GM19452 (cell line): ENCODE data around the gene CALD1.

Source experiments
- ATAC-seq: cut with Tn5 transposase; IDR thresholded peaks from one replicate; pipeline ENCODE4 v1.9.1; 2021; ENCODE audit not compliant: unreplicated experiment

Gene CALD1

GRCh38 chr7:134778941-134779740 lies at the start of gene CALD1:
Gene CALD1 (plus strand): TSS chr7:134779634. CDS start chr7:134867734, 88,100 bp downstream.
- no peak for ATAC-seq

DNA sequence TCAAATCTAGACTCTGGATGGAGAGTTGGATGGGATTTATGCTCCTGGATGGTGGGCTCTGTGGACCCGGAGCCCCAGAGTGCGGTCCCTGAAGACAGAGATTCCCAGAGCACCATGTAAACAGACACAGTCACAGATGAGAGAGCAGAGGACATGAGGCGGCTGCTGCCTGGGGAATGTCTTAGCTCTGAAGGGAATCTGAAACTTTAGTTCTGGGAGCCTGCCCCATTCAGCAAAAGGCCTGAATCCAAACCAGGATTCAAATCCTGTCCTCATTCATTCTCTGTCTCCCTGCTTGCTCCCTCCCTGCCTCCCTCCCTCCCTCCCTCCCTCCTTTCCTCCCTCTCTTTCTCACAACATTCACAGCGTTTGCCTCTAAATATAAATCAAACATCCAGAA lies 49.5 kb upstream of the CALD1 start:
- ATAC-seq = no peak

GRCh38 chr7:134730411-134730829 lies 49.0 kb upstream of the CALD1 start:
- ATAC-seq = no peak

- no peak for ATAC-seq
These were observed 47.8 kb upstream of the CALD1 start for GRCh38 chr7:134731616-134732015.

DNA sequence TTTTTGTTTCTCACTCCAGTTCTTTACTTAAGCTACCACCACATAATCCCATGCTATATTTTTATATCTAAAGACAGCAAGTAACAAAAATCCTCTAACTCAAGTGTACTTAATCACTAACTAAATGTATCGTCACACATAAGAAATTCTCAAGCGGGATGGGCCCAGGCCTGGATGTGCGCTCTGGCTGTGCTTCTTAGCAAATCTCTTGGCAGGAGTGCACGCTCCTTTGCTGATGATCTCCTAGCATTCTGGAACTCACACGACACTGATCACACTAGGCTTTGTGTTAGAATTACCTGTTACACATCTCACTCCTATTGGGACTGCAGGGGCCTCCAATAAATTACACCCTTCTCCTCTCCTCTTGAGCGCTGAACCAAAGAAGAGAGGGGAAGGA lies 46.7 kb upstream of the CALD1 start:
- ATAC-seq = no peak

DNA sequence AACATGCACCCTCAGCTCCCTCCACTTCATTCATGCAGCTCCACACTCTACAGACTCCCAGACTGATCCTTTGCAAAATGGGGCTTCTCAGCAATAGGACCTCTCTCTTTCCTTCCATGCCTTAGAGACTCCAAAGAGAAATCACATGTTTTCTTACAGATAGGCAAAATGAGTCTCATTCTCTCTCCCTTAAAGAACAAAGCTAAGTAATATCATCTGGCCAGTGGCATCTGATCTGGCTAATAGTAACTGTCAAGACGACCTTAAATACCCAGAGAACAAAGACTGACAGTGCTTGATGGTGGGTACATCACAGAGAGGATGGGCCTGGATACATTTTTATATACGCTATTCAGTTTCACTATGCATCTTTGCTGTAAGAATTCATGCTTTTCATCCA lies 43.1 kb upstream of the CALD1 start:
- no peak for ATAC-seq

- no peak for ATAC-seq
These were observed 41.7 kb upstream of the CALD1 start for GRCh38 chr7:134737566-134738345.

- ATAC-seq = no peak
These were observed 40.1 kb upstream of the CALD1 start for GRCh38 chr7:134739362-134739761.

- ATAC-seq = no peak
These were observed 39.1 kb upstream of the CALD1 start for GRCh38 chr7:134740376-134740775.

- ATAC-seq = no peak
These were observed 37.4 kb upstream of the CALD1 start for GRCh38 chr7:134741907-134742635.

- ATAC-seq = no peak
These were observed 36.6 kb upstream of the CALD1 start for GRCh38 chr7:134742688-134743350.

DNA sequence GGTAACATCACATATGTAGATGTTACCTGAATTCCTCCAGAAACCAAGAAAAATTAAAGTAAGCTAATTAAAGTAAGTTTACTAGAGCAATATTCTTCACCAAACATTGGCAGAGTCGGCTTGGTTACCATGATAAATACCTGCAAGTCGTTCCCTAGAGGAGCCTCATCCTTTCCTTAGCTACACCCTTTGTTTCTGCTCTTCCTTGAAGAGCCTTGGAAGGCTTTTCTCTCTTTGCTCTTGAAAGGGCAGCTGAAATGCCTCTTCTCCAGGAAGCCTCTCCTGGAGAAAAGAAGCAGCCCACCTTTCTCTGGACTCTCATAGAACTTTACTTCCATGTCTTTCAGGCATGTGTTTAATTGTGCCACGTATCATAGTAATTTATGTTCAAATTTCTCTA lies 34.9 kb upstream of the CALD1 start:
- no peak for ATAC-seq

- no peak for ATAC-seq
These were observed 32.1 kb upstream of the CALD1 start for GRCh38 chr7:134747326-134747725.

DNA sequence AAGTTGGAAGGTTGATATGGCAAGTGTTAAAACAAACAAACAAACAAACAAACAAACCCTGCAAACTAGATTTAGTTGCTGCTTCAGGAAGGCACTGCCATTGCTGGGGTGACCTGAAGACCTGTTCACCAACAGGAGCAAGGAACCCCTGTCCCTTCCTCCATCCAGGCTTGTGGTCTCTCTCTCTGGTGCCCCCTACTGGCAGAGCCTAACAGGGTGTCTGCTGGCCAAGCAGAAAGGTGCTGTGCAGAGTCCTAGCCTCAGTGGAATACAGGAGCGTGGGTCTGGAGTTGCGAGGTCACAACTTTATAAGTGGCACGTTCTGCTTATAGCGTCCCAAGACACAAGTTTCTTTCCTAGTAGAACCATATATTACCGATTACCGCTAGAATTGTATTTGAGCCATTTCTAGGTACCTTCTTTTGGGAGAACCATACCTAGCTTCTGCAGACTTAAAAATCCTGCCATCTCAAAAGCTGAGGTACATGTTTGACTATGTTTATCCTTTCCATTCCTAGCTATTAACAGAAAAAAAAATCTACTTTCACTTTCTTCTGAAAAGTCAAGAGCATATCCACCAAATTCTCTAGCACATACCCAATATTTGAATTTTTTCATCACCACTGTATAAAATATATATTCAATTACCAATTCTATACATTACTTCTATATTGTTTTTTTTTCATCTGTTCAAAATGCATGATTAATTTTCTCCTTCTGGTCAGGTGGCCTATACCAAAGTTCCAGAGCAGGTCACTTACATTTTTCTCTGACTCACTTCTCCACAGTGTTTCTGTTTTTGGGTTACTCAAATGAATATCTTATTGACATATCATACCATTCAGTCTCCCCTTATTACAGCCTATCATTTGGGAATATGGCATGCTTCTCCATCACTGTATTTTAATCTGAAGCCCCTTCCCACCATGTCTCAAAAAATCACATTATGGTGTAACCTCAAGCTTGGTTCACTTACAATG lies 29.1 kb upstream of the CALD1 start:
- ATAC-seq = no peak

DNA sequence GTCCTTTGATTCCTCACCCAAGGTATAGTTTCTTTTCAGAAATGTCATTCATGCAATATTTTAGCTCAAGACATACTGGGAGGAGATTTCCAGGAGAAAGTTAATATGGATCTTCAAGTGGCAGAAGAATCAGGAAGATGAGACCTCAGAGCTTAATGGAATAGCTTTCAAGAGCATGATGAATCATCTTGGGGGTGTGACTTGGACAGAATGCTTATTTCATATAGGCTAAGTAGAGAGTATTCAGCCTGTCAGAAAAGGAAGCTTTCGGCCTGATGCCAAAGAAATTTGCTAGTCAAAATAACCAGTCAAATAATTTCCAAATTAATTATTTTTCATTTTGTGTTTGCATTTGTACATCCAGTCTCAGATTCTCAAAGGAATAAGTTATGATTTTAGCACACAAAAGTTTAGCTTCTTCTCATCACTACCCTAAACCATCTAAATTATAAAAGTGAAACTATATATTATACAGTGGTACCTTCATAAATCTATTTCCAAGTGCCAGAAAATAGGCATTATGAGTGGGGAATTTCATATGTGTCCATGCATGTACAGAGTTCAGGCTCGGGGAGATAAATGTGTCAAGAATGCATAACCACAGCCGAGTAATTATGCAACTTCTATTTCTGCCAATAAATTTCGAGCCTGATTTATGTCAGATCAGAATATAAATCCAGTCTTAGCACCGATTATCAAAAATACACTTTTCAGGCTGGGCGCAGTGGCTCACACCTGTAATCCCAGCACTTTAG lies 27.3 kb upstream of the CALD1 start:
- ATAC-seq = no peak

DNA sequence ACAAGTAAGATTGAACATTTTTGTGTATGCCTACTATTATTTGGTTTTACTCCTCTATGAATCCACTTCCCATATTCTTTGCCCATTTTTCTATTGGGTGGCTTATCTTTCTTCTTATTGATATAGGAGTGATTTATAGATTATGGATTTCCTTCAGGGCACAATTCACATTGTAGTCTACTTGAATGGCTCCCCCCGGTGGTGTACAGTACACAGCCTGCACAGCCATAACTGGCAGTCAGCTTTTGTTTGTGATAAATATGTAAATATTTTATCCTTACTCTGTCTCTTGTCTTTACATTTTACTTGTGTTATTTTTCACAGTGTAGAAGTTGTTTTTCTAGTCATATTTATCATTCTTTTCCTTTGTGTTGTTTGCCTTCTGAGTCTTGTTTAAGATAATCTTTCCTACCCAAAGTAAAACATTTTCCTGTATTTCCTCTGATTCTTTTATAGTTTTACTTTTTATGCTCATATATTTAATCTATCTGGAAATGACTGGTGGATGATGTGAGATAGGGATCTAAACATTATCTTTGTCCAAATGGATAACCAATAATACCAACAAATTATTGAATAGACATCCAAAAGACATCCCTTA lies 23.9 kb upstream of the CALD1 start:
- ATAC-seq = no peak

DNA sequence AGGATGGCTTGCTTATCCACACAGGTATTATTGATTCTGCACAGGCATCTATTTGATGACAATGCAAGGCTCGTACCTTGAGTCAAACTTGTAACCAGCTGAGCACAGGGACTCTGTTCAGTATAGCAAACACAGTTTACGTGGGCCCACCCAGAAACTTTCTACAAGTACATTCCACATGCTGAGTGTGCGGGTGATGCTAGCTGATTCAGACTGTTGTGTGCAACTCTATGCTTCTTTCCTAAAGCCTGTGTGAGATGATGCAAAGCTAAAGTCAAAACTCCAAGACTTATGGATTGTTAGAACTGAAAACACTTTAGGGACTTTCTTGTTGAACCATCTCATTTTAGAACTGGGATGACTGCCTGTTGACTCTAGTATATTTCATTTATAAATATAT lies 21.5 kb upstream of the CALD1 start:
- no peak for ATAC-seq

DNA sequence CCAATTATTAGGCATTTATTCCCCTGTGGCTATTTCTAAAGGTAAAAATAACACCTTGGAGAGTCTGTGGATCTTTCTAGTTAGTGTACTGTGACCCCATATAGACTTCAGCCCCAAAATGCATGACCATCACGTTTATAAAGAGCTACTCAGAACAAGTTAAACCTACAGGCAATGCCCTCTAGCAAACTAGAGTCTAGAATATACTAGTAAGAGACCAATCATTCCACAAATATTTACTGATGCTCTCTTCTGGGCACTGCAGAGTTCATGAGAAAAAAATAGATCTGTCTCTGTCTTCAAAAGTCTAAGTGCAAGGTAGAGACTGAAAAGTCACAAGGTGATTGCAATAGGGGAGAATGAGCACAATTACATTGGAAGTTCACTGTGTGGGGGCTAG lies 20.5 kb upstream of the CALD1 start:
- no peak for ATAC-seq

DNA sequence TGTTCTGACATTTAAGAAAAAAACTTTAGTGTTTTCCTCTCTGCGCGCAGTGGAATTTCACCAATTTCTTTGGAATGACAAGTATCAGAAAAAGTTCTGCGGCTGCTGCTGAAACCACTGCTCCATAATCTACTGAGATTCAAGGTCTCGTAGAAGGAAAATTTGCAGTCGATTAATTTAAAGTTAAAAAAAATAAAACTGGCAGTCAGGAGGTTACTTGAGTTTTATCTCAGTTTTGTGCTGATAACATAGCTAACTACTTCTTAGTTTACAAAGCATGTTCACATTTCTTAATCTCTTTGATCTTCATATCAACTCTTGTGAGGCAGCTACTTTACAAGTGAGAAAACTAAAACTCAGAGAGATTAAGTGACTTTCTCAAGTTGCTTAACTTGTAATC lies 18.2 kb upstream of the CALD1 start:
- ATAC-seq = no peak
